NCI-H446 (cell line): ENCODE results near the gene AKAP7.

ENCODE experiments used
- DNase-seq, 2 experiments: peaks; one replicate each; lab custom pipeline; 2025; lab: John Stamatoyannopoulos, UW

AKAP7 gene

GRCh38 chr6:131199568-131200272 is 64.5 kb downstream of the AKAP7 start:
- DNase-seq = no peak

GRCh38 chr6:131205481-131206244 is 70.4 kb downstream of the AKAP7 start:
- no peak for DNase-seq

DNA sequence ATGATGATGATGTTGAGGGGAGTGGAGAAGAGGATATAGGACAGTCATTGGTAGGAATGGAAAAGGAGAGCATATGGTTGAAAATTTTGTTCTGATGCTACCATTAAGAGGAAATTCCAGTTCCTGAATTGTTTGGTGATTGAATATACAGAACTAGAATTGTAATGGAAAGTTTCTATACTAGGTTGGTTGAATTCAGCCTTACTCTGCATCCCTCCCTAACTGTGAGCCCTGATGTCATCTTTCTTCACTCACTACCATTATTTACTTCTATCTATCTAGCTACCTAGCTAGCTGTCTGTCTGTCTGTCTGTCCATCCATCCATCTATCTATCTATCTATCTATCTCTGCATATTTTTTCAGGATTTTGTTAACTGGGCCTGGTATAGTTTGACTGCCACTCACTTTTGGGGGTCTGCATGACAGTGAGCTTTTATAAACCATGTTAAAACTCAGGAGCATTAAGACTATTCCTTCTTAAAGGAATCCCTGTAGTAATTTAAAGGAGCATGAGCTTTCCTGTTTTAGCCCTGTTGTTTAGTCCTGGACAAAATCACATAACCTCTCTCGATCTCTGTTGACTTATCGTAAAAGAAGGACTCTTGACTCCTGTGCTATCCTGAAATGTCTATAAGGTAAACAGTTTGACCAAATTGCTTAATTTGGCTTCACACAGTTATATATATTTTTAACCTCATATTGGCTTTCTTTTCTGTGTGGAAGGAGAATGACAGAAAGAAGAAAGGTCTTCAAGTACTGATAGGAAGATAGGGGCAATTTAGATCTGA is 71.4 kb downstream of the AKAP7 start:
- DNase-seq = no peak

DNA sequence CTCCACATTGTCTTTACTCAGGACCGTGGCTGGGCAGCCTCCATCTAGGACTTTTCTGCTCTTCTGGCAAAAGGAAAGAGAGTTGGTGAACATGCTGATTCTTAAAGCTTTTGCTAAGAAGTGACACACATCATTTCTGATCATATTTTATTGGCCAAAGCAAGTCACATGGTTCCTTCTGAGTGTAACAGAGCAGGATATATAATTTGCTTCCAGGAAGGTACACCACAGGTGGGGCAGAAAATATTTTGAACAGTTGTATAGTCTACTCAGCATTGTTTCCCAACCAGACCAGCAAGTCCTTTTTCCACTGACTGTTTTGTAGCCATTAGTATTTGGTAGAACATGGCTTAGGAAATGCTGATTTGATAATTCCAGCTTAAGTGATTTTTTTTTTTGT is 73.5 kb downstream of the AKAP7 start:
- DNase-seq = no peak

DNA sequence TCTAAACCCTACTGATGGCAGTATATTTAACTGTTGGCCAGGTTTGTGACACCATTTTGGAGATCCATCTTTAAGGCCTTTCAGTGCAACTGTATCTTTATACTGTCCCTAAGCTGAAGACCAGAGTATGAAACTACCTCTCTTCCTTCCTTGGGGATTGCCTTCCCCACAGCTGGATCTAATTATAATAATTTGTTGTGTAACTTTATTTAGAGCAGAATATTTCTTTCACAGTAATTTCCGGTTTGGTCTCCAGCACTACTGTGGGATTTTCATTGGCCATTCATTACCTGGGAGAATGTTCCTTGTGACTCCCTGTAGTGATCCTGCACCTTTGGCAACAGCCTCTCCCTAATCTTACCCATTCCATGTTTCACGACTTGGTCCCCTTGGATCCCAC is 75.2 kb downstream of the AKAP7 start:
- DNase-seq = no peak

GRCh38 chr6:131212024-131212423 is 76.8 kb downstream of the AKAP7 start:
- no peak for DNase-seq

DNA sequence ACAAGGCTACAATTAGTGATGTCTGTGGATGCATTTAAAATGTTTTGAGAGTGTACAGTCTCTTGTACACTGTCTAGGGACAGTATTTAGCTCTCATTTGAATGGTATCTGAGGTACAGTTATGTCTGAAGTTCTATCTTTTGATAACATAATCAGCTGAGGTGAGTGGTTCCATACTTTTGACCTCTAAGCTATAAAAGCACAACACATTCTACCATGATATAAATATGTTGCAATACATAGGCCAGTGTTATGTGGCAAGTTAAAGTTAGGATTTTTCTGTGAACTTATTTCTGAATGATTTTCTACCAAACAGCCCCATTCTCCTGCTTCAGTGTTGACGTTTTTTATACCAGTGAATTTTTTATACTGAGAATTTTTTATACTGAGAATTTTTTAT is 77.6 kb downstream of the AKAP7 start:
- DNase-seq = no peak

GRCh38 chr6:131213501-131213990 is 78.3 kb downstream of the AKAP7 start:
- DNase-seq = no peak

DNA sequence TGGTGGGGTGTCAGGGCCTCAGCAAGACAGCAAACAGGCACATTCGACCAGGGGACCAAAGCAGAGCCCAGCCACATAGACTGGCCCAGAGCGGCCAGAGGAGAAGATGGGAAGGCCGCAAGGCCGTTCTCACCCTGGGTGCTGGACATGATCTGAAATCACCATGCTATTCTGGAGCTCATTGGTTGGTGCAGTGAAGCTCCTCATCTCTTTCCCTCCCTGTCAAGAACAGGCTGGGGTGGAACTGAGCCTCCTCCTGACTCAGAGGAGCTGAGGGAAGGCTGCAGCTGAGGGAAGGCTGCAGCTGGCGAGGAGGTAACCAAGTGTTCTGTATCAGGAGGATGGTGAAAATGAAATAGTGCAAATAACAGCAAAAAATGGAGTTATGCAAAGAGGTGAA is 80.0 kb downstream of the AKAP7 start:
- DNase-seq = no peak

DNA sequence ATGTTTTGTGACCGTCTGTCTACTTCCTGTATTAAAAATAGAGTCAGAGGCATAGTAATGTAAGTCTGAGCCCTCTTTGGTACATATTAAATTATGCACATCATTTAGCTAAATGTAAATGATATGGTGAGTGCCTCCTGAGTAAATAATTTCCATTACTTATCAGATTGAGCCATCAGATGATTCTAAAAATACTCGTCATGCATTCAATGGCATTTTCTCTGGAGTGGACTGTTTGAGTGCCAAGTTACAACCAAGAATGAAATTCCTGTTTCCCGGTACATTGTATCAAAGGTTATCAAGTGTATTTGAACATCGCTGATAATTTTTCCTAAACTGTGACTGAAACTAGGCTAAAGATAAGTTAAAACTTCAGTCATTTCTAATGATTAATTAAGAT is 81.0 kb downstream of the AKAP7 start:
- no peak for DNase-seq

GRCh38 chr6:131222773-131223172 is 87.5 kb downstream of the AKAP7 start:
- DNase-seq = no peak

DNA sequence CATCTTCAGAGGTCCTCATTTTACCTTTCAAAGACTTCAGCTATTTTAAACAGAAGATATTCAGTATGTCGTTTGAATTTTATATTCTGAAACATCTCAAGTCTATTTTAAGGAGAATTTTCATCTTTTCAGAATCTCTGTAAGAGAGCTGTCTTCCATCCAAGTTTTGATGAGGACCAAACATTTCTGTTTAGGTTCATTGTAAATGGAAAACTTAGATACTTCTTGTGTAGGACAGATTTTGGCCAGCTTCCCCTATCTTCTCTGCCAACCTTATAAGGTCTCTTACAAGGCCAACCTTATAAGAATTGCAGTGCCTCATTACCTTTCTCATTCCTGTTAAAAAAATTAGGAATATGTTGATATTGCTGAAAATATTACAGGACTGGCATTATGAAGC is 88.1 kb downstream of the AKAP7 start:
- DNase-seq = no peak

- no peak for DNase-seq
Measured at GRCh38 chr6:131225127-131225526, 89.9 kb downstream of the AKAP7 start.

DNA sequence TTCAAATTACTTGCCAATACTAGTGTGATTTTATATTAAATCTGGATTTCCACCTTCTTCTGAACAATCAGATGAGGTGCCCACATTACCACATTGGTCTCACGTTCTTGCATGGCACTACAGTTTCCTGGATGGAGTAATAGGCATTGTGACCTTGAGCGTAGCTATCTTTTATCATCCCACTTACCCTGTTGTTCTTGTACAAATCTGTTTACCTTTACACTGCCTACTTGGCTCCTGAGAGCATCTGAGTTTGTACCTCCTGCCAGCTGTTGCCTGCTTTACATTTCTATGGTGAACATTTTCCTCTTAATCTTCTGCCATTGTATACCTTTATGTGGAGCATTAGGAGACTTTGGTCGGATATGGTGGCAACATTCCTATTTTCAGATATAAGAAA is 90.7 kb downstream of the AKAP7 start:
- no peak for DNase-seq

DNA sequence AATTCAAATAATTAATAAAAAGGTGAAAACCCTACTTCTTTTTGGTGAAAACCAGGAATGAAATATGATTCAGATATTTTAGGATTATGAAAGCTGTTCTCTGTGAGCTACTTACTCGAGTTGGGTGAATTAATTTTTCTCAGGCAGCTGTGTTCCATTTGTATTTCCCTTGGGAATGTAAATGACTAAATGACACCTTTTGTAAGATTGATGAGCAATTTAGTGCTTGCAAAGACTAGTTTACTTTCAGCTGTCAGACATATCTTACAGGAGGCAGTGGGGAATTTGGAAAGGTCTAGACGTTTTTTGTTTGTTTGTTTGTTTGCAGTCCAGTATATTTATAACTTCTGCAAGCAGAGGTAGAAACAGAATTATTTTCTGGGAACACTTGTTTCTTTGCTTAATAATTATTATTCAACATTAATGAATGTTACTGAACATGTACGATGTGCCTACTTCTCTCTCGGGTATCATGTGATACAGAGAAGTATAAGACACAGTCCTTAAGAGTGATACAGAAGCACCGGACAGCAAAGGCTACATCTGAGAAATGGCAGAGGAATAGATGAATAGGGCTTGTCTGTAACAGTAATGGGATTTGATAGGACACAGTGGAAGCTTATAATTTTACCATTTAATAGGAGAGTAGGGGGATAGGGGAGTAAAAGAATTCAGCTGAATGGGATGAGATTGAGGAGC is 91.3 kb downstream of the AKAP7 start:
- no peak for DNase-seq

- DNase-seq = no peak
Measured at GRCh38 chr6:131227158-131227543, 91.9 kb downstream of the AKAP7 start.

- no peak for DNase-seq
Measured at GRCh38 chr6:131231103-131231502, 95.8 kb downstream of the AKAP7 start.

GRCh38 chr6:131231891-131232290 is 96.6 kb downstream of the AKAP7 start:
- no peak for DNase-seq

- no peak for DNase-seq
Measured at GRCh38 chr6:131244942-131245341, 109.7 kb downstream of the AKAP7 start.

DNA sequence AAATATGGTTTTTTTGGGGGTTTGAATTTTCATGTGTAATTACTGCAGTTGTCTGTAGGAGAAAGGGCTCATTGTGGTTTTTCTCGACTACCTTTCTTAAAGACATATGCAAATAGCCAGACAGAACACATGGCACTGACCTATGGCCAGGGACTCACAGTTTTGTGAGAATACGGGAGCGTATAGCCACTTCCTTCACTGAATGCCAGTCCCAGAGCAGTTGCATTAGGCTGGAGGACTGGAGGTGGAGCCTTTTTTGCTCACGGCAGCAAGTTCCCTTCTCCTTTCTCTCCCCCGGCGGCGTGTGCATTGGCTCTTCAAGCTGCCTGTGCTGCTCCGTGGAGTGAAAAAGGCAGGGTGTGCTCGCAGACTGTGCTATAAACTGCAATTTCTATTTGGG is 114.9 kb downstream of the AKAP7 start:
- no peak for DNase-seq

GRCh38 chr6:131250936-131251335 is 115.7 kb downstream of the AKAP7 start:
- no peak for DNase-seq

- DNase-seq = no peak
Measured at GRCh38 chr6:131251590-131252199, 116.4 kb downstream of the AKAP7 start.
